ENCODE data around the gene SRM. TPM values are rescaled to one million over a fixed set of nuclear protein-coding genes. Genes with fewer than 3 reads are reported as not detected.
"Not testable (repeated sequence)": the region's sequence is repeated elsewhere in the genome, so short reads cannot be mapped to it uniquely, and the experiment has no call there.

Gene SRM
- polyA plus RNA-seq, 1 experiment = 41.4 TPM

GRCh38 chr1:11019971-11020370 lies 39.8 kb downstream of the SRM start:
- no peak for TF ChIP-seq CTCF (IDR thresholded peaks at IDR 0.05; ENCODE audit: low read depth, low read length)
- no peak overlapping the region for H3K27ac ChIP-seq (ENCODE audit: low read depth, low read length)
- POLR2A ChIA-PET = no interaction called here
- no peak for DNase-seq (ENCODE audit: low read depth, low spot score)
- H3K9me3 ChIP-seq (ENCODE audit: control insufficient read depth, insufficient read depth, low read length) = no peaks in the 10 kb centered on the region
- H3K4me3 ChIP-seq (ENCODE audit: low read depth, low read length) = no peak overlapping the region
- CTCF ChIA-PET = interaction anchor here (0.7 kb wide), 1 partner anchor 17 kb away, joined by 3 read pairs; no protein-coding TSS in a partner anchor
- H3K27me3 ChIP-seq (ENCODE audit: control insufficient read depth, insufficient read depth, low read length) = no peaks in the 10 kb centered on the region

GRCh38 chr1:11019358-11019757 lies 40.5 kb downstream of the SRM start:
- POLR2A ChIA-PET; H3K4me3 ChIP-seq (ENCODE audit: low read depth, low read length); DNase-seq (ENCODE audit: low read depth, low spot score); H3K27me3 ChIP-seq (ENCODE audit: control insufficient read depth, insufficient read depth, low read length); H3K9me3 ChIP-seq (ENCODE audit: control insufficient read depth, insufficient read depth, low read length); H3K27ac ChIP-seq (ENCODE audit: low read depth, low read length); CTCF ChIA-PET: not testable (repeated sequence)

- CTCF ChIA-PET = interaction anchor here (0.6 to 2.1 kb wide), 3 partner anchors 24 to 519 kb away, joined by 3 to 9 read pairs (median 3); no protein-coding TSS in a partner anchor
- POLR2A ChIA-PET = interaction anchor here (0.6 to 1.7 kb wide), 6 partner anchors 8 to 249 kb away, joined by 3 to 12 read pairs (median 5); partner anchors contain the start of gene MTOR
Measured at GRCh38 chr1:11013160-11013531, 46.7 kb downstream of the SRM start.

GRCh38 chr1:11012260-11013159 lies 47.3 kb downstream of the SRM start, which contains the start of gene TARDBP:
Gene TARDBP, plus strand, starts transcription at chr1:11012654. Its CDS starts 1,074 bp downstream, at chr1:11013728.
- peak within 1 kb of the TSS; percentile 91 for H3K4me3 ChIP-seq (ENCODE audit: low read depth, low read length)
- no peaks in the 10 kb centered on the region for H3K27me3 ChIP-seq (ENCODE audit: control insufficient read depth, insufficient read depth, low read length)
- ChIA-PET CTCF (interaction anchor here (0.6 to 2.1 kb wide), 4 partner anchors 25 to 518 kb away, joined by 3 to 9 read pairs (median 3); no protein-coding TSS in a partner anchor), POLR2A (interaction anchor here (0.7 to 1.7 kb wide), 7 partner anchors 9 to 250 kb away, joined by 3 to 12 read pairs (median 5); partner anchors contain the start of gene MTOR)
- DNase-seq (ENCODE audit: low read depth, low spot score) = peak; percentile 70
- H3K9me3 ChIP-seq (ENCODE audit: control insufficient read depth, insufficient read depth, low read length) = no peaks in the 10 kb centered on the region
- TF ChIP-seq CTCF (IDR thresholded peaks at IDR 0.05; ENCODE audit: low read depth, low read length) = no peak
- peak within 1 kb of the TSS; percentile 92 for H3K27ac ChIP-seq (ENCODE audit: low read depth, low read length)

More at GRCh38 chr1:11013160-11013531, 46.7 kb downstream of the SRM start:
- peak overlapping the region; percentile 91 for H3K4me3 ChIP-seq (ENCODE audit: low read depth, low read length)
- no peaks in the 10 kb centered on the region for H3K9me3 ChIP-seq (ENCODE audit: control insufficient read depth, insufficient read depth, low read length)
- H3K27ac ChIP-seq (ENCODE audit: low read depth, low read length) = no peak overlapping the region
- no peak for TF ChIP-seq CTCF (IDR thresholded peaks at IDR 0.05; ENCODE audit: low read depth, low read length)
- H3K27me3 ChIP-seq (ENCODE audit: control insufficient read depth, insufficient read depth, low read length) = no peaks in the 10 kb centered on the region
- no peak for DNase-seq (ENCODE audit: low read depth, low spot score)

Other genes starting within 250 kb of the SRM start
- gene TARDBP, start 47.4 kb downstream of the SRM start, polyA plus RNA-seq (2011; rRNA removed) = 148 and 218 TPM in 2 replicates
- not detected in 2 replicates for gene MASP2, start 12.8 kb downstream of the SRM start, polyA plus RNA-seq (2011; rRNA removed)
- 62.7 and 65.9 TPM in 2 replicates for gene EXOSC10, start 39.9 kb upstream of the SRM start, polyA plus RNA-seq (2011; rRNA removed)
- gene ANGPTL7, start 129.3 kb upstream of the SRM start, polyA plus RNA-seq (2011; rRNA removed) = not detected in 2 replicates
- 27.7 and 30.7 TPM in 2 replicates for gene MTOR, start 202.5 kb upstream of the SRM start, polyA plus RNA-seq (2011; rRNA removed)
- 10.0 and 10.7 TPM in 2 replicates for gene UBIAD1, start 213.2 kb upstream of the SRM start, polyA plus RNA-seq (2011; rRNA removed)